Gastroesophageal sphincter (tissue), 3 donors: ENCODE results near the gene RCC2.

Experiments used
- CTCF ChIP-seq, 4 experiments: fragments of 200-600 bp in 2 of 4; fragments of 450-650 bp in 2 of 4; sonication (generic) in 1 of 4; IDR thresholded peaks; one replicate each; pipeline ENCODE4 v1.5.1; 2017 to 2019; ENCODE audit warnings: antibody characterized with exemption in 4 of 4, mild to moderate bottlenecking in 2 of 4, moderate library complexity in 2 of 4
- POLR2AphosphoS5 ChIP-seq: sonication (generic); formaldehyde crosslinking; IDR thresholded peaks from one replicate; pipeline ENCODE4 v1.6.1; 2017; ENCODE audit warnings: antibody characterized with exemption

- TF ChIP-seq POLR2AphosphoS5 (no peak), CTCF (IDR thresholded peaks at IDR 0.05) (no peak)
Observed at GRCh38 chr1:17397910-17398695, 41.4 kb downstream of the RCC2 start.
